Islet precursor cell (in vitro differentiated cells): ENCODE results near the gene NCOA3.

Experiments
- DNase-seq: peaks from one replicate; pipeline ENCODE4 v3.0.0-alpha.2; 2018

Gene NCOA3

DNA sequence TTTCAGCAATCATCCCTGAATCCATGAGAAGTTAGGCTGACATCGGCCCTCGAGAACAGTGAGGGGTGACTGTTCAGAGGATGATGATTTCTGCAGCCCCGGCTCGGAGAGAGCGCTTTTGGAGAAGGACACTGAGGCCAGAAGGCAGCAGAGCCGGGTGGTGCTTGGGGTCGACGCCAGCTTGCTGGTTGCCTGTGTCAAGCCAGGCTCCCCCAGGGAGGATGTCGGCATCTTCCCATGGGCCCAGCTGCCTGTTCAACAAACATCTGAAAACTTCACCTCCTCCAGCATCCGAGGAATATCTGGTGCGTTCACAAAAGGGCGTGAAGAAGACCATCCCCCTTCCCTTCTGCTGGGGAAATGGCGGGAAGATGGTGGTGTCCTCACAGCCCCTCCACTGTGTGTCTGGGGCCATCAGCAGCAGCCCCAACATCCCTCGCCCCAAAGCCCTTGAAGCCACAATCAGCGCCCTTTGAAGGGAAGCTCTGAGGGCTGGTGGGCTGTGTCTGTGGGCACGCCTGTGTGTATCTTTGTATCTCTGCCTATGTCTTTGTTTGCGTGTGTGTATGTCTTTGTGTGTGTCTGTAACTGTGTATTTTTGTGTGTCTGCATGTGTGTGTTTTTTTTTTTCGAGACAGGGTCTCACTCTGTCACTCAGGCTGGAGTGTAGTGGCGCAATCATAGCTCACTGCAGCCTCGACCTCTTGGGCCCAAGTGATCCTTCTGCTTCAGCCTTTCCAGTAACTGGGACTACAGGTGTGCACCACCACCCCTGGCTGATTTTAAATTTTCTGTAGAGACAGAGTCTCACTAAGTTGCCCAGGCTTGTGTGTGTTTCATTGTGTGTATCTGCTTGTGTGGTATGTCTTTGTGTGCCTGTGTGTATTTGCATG is 185.7 kb downstream of the NCOA3 start:
- DNase-seq: no peak

GRCh38 chr20:47688385-47689381 is 187.0 kb downstream of the NCOA3 start:
- no peak for DNase-seq

DNA sequence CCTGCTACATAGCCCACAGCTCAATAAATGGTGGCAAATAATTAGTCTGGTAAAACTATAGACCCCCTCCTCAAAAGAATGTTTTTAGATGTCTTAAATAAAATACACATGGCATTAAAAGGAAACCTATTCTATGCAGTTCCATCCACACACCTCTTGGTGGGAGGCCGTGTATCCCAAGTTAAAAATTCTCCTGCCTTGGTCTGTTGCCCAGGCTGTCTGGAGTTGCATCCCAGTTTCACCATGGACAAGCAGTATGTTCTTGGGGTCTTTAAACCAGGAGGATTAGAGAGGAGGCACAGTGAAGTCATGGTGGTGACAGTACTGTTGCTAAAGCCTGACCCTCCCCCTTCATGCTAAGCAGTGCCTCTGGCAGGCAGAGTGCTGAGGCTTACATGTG is 188.0 kb downstream of the NCOA3 start:
- no peak for DNase-seq

DNA sequence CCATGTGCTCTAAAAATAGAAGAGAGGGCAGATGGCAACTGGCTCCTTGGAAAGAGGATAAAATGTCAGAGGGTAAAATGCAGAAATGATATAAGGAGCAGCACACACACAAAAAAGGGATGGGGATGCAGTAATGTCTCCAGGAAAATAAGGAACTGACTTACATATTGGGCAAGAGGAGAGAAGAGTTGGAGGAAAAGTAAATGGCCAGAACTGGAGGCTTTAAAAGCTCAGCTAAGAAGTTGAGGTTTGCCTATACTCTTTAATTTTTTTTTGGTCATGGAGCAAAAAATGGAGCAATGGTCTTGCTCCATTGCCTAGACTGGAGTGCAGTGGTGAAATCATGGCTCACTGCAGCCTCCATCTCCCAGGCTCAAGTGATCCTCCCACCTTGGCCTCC is 189.9 kb downstream of the NCOA3 start:
- DNase-seq: no peak

DNA sequence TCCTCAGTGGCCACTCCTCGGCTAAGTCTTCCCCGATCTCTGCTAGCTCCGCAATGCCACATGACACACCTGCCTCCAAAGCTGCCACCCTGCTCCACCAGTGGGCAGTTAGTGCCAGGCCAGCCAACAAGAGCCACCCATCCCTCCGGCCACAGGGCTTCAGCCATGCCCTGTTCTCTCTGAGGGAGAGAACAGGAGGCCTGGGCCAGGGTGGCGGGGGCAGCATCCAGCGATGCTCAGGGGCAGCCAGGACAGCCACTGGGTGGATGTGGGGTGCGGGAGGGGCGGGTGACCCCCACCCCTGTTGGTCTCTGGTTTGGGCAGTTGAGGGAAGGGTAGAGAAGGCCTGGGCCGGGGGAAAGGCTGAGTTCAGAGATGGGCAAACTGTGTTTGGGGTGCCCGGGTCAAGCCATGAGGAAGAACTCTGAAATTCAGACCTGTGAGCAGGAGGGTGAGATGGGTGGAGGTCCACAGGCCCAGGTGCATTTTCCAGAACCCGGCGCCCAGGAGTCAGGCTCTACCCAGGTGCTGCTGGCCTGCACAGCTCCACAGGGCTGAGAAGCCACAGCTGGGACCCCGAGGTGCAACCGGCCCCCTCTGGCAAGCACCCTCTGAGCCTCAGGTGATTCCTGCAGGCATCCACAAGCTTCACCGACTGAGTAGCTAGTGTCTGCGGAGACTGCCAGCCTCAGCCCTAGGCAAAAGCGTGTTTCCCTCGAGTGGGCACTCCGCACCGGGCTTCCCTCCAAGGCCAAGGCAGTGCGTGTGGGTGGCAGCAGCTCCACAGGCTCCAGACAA is 192.5 kb downstream of the NCOA3 start:
- no peak for DNase-seq

GRCh38 chr20:47696856-47697255 is 195.2 kb downstream of the NCOA3 start:
- no peak for DNase-seq

DNA sequence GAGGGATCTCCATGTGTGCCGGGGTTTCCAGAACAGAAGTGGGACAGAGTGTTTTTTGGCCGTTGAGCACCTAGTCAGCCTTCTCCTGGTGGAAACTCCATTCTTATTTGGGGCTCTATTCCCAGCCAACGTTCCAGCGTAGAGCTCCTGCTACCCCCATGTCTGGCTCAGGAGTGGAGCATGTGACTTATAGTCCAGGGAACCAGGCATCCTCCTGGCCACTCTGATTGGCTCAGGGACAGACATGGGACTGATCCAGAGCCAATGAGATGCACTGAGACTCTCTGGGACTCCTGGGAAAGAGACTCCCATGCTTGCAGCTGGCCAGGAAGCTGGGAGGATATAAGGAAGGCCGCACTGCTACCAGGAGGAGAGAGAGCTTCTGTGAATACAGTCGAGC is 196.5 kb downstream of the NCOA3 start:
- DNase-seq: no peak

DNA sequence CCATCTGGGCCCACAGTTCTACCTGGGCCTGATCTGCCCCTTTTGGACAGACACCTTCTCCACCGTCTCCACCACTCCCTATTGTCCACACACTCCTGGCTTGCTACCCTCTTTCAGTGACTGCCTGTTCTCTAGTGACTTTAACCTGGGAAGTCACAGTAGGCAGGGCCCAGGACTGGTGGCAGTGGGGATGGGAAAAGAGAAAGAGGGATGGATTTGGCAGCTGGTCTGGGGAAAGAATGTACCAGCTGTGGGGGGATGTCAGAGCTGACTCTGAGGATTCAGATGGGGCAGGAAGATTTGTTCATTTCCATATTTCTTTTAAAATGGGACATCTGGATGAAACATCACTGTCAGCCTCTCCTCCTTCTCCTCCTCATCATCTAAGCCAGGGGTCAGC is 198.1 kb downstream of the NCOA3 start:
- no peak for DNase-seq

- no peak for DNase-seq
Measured at GRCh38 chr20:47700327-47700726, 198.6 kb downstream of the NCOA3 start.

- DNase-seq: no peak
Measured at GRCh38 chr20:47701612-47702011, 199.9 kb downstream of the NCOA3 start.

- no peak for DNase-seq
Measured at GRCh38 chr20:47703748-47704147, 202.1 kb downstream of the NCOA3 start.

- no peak for DNase-seq
Measured at GRCh38 chr20:47704746-47705496, 203.2 kb downstream of the NCOA3 start.

DNA sequence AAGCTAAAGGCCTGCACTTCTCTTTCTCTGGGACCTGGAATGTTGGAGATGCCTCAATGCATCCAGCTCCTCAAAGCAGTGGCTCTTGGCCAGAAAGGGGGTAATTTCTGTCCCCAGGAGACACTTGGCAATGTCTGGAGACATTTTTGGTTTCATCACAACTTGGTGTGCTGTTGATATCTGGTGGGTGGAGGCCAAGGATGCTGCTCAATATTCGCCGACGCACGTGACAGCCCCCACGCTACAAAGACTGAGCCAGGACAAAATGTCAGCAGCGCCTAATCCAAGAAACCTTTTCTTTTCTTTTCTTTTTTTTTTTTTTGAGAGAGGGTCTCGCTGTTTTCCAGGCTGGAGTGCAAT is 203.8 kb downstream of the NCOA3 start:
- no peak for DNase-seq

DNA sequence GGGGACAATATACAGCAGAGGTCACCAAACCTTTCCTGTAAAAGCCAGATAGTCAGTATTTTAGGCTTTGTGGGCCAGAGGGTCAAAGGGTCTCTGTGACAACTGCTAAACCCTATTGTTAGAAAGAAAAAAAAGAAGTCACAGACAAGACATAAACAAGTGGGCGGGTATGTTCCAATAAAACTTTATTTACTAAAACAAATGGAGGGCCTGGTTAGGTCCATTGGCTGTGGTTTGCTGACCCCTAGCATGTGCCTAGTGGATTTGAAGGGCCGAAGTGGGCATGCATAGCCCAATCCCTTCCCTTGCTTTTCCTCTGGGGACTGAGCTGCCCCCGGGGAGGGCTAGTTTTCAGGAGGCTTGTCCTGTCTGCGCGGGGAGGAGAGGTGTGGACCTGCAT is 204.7 kb downstream of the NCOA3 start:
- DNase-seq: no peak
